ENCODE data around the gene TMEM131L. TPM values are rescaled to one million over a fixed set of nuclear protein-coding genes. Genes with fewer than 3 reads are reported as not detected.

TMEM131L gene
- total RNA-seq, 1 experiment from 2014 or later = 19.7 TPM

GRCh38 chr4:153471698-153472093 lies 5.5 kb downstream of the TMEM131L start:
- Histone ChIP-seq H3K9me3 (ENCODE audit: control insufficient read depth in 1 of 2, insufficient read depth in 1 of 2, low read depth in 1 of 2, low read length in 2 of 2) (no peaks in the 10 kb centered on the region), H3K4me2 (ENCODE audit: low read length) (no peak overlapping the region), H3K79me2 (ENCODE audit: insufficient read depth, low read length) (peaks cover 50% of the 10 kb centered on the region), H3K27ac (ENCODE audit: low read depth, low read length) (no peak overlapping the region), H3K9ac (ENCODE audit: low read length) (no peak overlapping the region), H3K4me3 (replicated peaks in 1 of 2; ENCODE audit: low read depth in 1 of 2, low read length in 2 of 2) (no peak overlapping the region), H3K4me1 (ENCODE audit: control insufficient read depth in 1 of 2, insufficient read depth in 2 of 2, low read length in 2 of 2) (peaks cover 13 to 16% of the 10 kb centered on the region in 2 experiments; a peak in 3 of 4 replicates), H3K9me2 (ENCODE audit: insufficient read depth) (no peaks in the 10 kb centered on the region), H3K36me3 (ENCODE audit: control insufficient read depth in 1 of 2, insufficient read depth in 2 of 2, low read length in 2 of 2) (0 out of 4 replicates have a peak, but pooled peaks cover 0 to 5% of the 10 kb centered on the region in 2 experiments), H3K27me3 (ENCODE audit: insufficient read depth, low read length) (no peaks in the 10 kb centered on the region), H4K20me1 (ENCODE audit: insufficient read depth) (no peaks in the 10 kb centered on the region), H2AFZ (ENCODE audit: low read depth, low read length, poor library complexity, severe bottlenecking) (no peak overlapping the region)
- no TSS peak for BruUV-seq (replicated peaks)
- ChIA-PET RAD21 (ENCODE audit: low non-redundant PET in 1 of 2, low total read pairs in 2 of 2, uncharacterized antibody in 2 of 2, unreplicated experiment in 2 of 2) (no interaction called here), POLR2A (no interaction called here), CTCF (no interaction called here)
- TF ChIP-seq, protein P1, sequence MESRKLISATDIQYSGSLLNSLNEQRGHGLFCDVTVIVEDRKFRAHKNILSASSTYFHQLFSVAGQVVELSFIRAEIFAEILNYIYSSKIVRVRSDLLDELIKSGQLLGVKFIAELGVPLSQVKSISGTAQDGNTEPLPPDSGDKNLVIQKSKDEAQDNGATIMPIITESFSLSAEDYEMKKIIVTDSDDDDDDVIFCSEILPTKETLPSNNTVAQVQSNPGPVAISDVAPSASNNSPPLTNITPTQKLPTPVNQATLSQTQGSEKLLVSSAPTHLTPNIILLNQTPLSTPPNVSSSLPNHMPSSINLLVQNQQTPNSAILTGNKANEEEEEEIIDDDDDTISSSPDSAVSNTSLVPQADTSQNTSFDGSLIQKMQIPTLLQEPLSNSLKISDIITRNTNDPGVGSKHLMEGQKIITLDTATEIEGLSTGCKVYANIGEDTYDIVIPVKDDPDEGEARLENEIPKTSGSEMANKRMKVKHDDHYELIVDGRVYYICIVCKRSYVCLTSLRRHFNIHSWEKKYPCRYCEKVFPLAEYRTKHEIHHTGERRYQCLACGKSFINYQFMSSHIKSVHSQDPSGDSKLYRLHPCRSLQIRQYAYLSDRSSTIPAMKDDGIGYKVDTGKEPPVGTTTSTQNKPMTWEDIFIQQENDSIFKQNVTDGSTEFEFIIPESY (IDR thresholded peaks at IDR 0.05; ENCODE audit: extremely low read depth, insufficient replicate concordance, low read length) = no peak
- 0 out of 2 replicates have a peak, but pooled peaks have one; percentile 13 for TF ChIP-seq CEBPB (IDR thresholded peaks at IDR 0.05; ENCODE audit: low read depth)
- intact Hi-C loops (cut with micrococcal nuclease) = no loop called here
- ATAC-seq (no peak), DNase-seq (ENCODE audit: low read depth, low spot score) (no peak)

- intact Hi-C loops (cut with micrococcal nuclease) = no loop called here
- Histone ChIP-seq H3K27me3 (ENCODE audit: insufficient read depth, low read length) (no peaks in the 10 kb centered on the region), H4K20me1 (ENCODE audit: insufficient read depth) (no peaks in the 10 kb centered on the region), H3K9me3 (ENCODE audit: control insufficient read depth in 1 of 2, insufficient read depth in 1 of 2, low read depth in 1 of 2, low read length in 2 of 2) (no peaks in the 10 kb centered on the region), H3K27ac (ENCODE audit: low read depth, low read length) (no peak overlapping the region), H3K4me2 (ENCODE audit: low read length) (no peak overlapping the region), H3K4me3 (replicated peaks in 1 of 2; ENCODE audit: low read depth in 1 of 2, low read length in 2 of 2) (no peak overlapping the region), H3K4me1 (ENCODE audit: control insufficient read depth in 1 of 2, insufficient read depth in 2 of 2, low read length in 2 of 2) (peaks cover 13% of the 10 kb centered on the region in 2 experiments; a peak in 3 of 4 replicates), H3K36me3 (ENCODE audit: control insufficient read depth in 1 of 2, insufficient read depth in 2 of 2, low read length in 2 of 2) (0 out of 4 replicates have a peak, but pooled peaks cover 0 to 5% of the 10 kb centered on the region in 2 experiments), H3K79me2 (ENCODE audit: insufficient read depth, low read length) (peaks cover 47% of the 10 kb centered on the region), H2AFZ (ENCODE audit: low read depth, low read length, poor library complexity, severe bottlenecking) (no peak overlapping the region), H3K9ac (ENCODE audit: low read length) (no peak overlapping the region), H3K9me2 (ENCODE audit: insufficient read depth) (no peaks in the 10 kb centered on the region)
- POLR2A ChIA-PET = no interaction called here
- TF ChIP-seq, protein P2, sequence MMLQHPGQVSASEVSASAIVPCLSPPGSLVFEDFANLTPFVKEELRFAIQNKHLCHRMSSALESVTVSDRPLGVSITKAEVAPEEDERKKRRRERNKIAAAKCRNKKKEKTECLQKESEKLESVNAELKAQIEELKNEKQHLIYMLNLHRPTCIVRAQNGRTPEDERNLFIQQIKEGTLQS (IDR thresholded peaks at IDR 0.05) = no peak
- TF ChIP-seq RAD21 (IDR thresholded peaks at IDR 0.05; ENCODE audit: low read depth) = no peak
- ATAC-seq (no peak), DNase-seq (ENCODE audit: low read depth, low spot score) (no peak)
- no TSS peak for BruUV-seq (replicated peaks)
- CTCF ChIA-PET = no interaction called here
- RAD21 ChIA-PET (ENCODE audit: low non-redundant PET in 1 of 2, low total read pairs in 2 of 2, uncharacterized antibody in 2 of 2, unreplicated experiment in 2 of 2) = no interaction called here
Measured at GRCh38 chr4:153472122-153473037, 6.2 kb downstream of the TMEM131L start.
